HEK293 (cell line): Measurements from ENCODE around the gene NTNG1.
"Not testable (repeated sequence)": the region's sequence is repeated elsewhere in the genome, so short reads cannot be mapped to it uniquely, and the experiment has no call there.

Experiments
- CTCF ChIA-PET: fragments of 350-600 bp; formaldehyde crosslinking; extraction: SDS; loops from one replicate; lab custom pipeline; 2021; ENCODE audit warnings: antibody characterized with exemption; lab: Yijun Ruan, JAX
- POLR2A ChIA-PET: fragments of 300-600 bp; formaldehyde crosslinking; extraction: SDS; loops from one replicate; lab custom pipeline; 2020; ENCODE audit warnings: antibody characterized with exemption, inconsistent platforms; lab: Yijun Ruan, JAX
- H3K27ac ChIP-seq: fragments of 200-500 bp; sonication (Bioruptor generic); 2 replicates; pipeline ENCODE4 v1.5.1; 2014; ENCODE audit warnings: low read depth, low read length, control low read depth, inconsistent platforms; ENCODE audit errors: extremely low read depth
- H3K36me3 ChIP-seq, 2 experiments: fragments of 200-500 bp in 1 of 2; sonication (Bioruptor generic) in 1 of 2; 1 replicate in 1 of 2; 2 replicates in 1 of 2; pipeline ENCODE4 v1.5.1; 2014 to 2017; ENCODE audit warnings: inconsistent platforms in 2 of 2, low read length in 2 of 2; ENCODE audit not compliant: control insufficient read depth in 2 of 2, insufficient read depth in 1 of 2
- H3K4me1 ChIP-seq: fragments of 200-500 bp; sonication (Bioruptor generic); 2 replicates; pipeline ENCODE4 v1.5.1; 2014; ENCODE audit warnings: mild to moderate bottlenecking, low read length, inconsistent platforms; ENCODE audit not compliant: control insufficient read depth, insufficient read depth
- H3K4me3 ChIP-seq: 2 replicates; pipeline ENCODE4 v1.5.1; 2011; ENCODE audit warnings: low read depth, mild to moderate bottlenecking, control low read depth, low read length, moderate library complexity
- H3K9me3 ChIP-seq: fragments of 200-500 bp; sonication (Bioruptor generic); 2 replicates; pipeline ENCODE4 v1.5.1; 2014; ENCODE audit warnings: low read depth, low read length, inconsistent platforms; ENCODE audit not compliant: control insufficient read depth, insufficient read depth
- AEBP2 ChIP-seq: fragments of 450-650 bp; formaldehyde crosslinking; IDR thresholded peaks from 2 replicates; pipeline ENCODE4 v1.5.1; 2016; ENCODE audit warnings: missing biosample characterization, missing genetic modification characterization, borderline replicate concordance
- EGR2 ChIP-seq: fragments of 450-650 bp; formaldehyde crosslinking; IDR thresholded peaks from 2 replicates; pipeline ENCODE4 v1.5.1; 2016; ENCODE audit warnings: low read depth, missing biosample characterization, missing genetic modification characterization
- HOXC10 ChIP-seq: sonication (generic); formaldehyde crosslinking; IDR thresholded peaks from 2 replicates; pipeline ENCODE4 v1.8.1; 2023; ENCODE audit warnings: mild to moderate bottlenecking, missing genetic modification reagents
- KLF16 ChIP-seq: fragments of 450-650 bp; formaldehyde crosslinking; IDR thresholded peaks from 2 replicates; pipeline ENCODE4 v1.5.1; 2017; ENCODE audit warnings: missing biosample characterization, missing genetic modification characterization
- MZF1 ChIP-seq: fragments of 450-650 bp; formaldehyde crosslinking; IDR thresholded peaks from 2 replicates; pipeline ENCODE4 v1.5.1; 2017; ENCODE audit warnings: missing biosample characterization, missing genetic modification characterization, borderline replicate concordance
- WT1 ChIP-seq: fragments of 450-650 bp; formaldehyde crosslinking; IDR thresholded peaks from 2 replicates; pipeline ENCODE4 v1.5.1; 2016; ENCODE audit warnings: missing biosample characterization, missing genetic modification characterization
- ZBTB1 ChIP-seq: fragments of 450-650 bp; formaldehyde crosslinking; IDR thresholded peaks from 2 replicates; pipeline ENCODE4 v1.5.1; 2016; ENCODE audit warnings: missing biosample characterization, missing genetic modification characterization
- ZBTB6 ChIP-seq: fragments of 450-650 bp; formaldehyde crosslinking; IDR thresholded peaks from 2 replicates; pipeline ENCODE4 v1.5.1; 2017; ENCODE audit warnings: missing biosample characterization, missing genetic modification characterization
- ZFHX2 ChIP-seq: fragments of 450-650 bp; formaldehyde crosslinking; conservative IDR thresholded peaks from 2 replicates; pipeline ENCODE4 v1.5.1; 2016; ENCODE audit warnings: missing biosample characterization, missing genetic modification characterization
- ZFP37 ChIP-seq: fragments of 450-650 bp; formaldehyde crosslinking; IDR thresholded peaks from 2 replicates; pipeline ENCODE4 v1.5.1; 2016; ENCODE audit warnings: missing biosample characterization, missing genetic modification characterization
- ZFP41 ChIP-seq: fragments of 450-650 bp; formaldehyde crosslinking; IDR thresholded peaks from 2 replicates; pipeline ENCODE4 v1.5.1; 2016; ENCODE audit warnings: missing biosample characterization, missing genetic modification characterization, borderline replicate concordance
- ZNF121 ChIP-seq: fragments of 450-650 bp; formaldehyde crosslinking; IDR thresholded peaks from 2 replicates; pipeline ENCODE4 v1.5.1; 2016; ENCODE audit warnings: missing biosample characterization, missing genetic modification characterization
- ZNF155 ChIP-seq: fragments of 450-650 bp; formaldehyde crosslinking; IDR thresholded peaks from 2 replicates; pipeline ENCODE4 v1.5.1; 2016; ENCODE audit warnings: missing biosample characterization, missing genetic modification characterization
- ZNF19 ChIP-seq: fragments of 450-650 bp; formaldehyde crosslinking; IDR thresholded peaks from 2 replicates; pipeline ENCODE4; 2016; ENCODE audit warnings: missing biosample characterization, missing genetic modification characterization, low read depth
- ZNF221 ChIP-seq: fragments of 450-650 bp; formaldehyde crosslinking; IDR thresholded peaks from 2 replicates; pipeline ENCODE4 v1.5.1; 2017; ENCODE audit warnings: missing biosample characterization, missing genetic modification characterization, borderline replicate concordance
- ZNF23 ChIP-seq: fragments of 450-650 bp; formaldehyde crosslinking; IDR thresholded peaks from 2 replicates; pipeline ENCODE4 v1.5.1; 2016; ENCODE audit warnings: missing biosample characterization, missing genetic modification characterization, borderline replicate concordance
- ZNF302 ChIP-seq: fragments of 450-650 bp; formaldehyde crosslinking; IDR thresholded peaks from 2 replicates; pipeline ENCODE4 v1.5.1; 2016; ENCODE audit warnings: missing biosample characterization, missing genetic modification characterization, low read depth
- ZNF324 ChIP-seq: fragments of 450-650 bp; formaldehyde crosslinking; IDR thresholded peaks from 2 replicates; pipeline ENCODE4 v1.5.1; 2016; ENCODE audit warnings: missing biosample characterization, missing genetic modification characterization
- ZNF501 ChIP-seq: fragments of 450-650 bp; formaldehyde crosslinking; IDR thresholded peaks from 2 replicates; pipeline ENCODE4 v1.5.1; 2016; ENCODE audit warnings: missing biosample characterization, missing genetic modification characterization
- ZNF585B ChIP-seq: fragments of 450-650 bp; formaldehyde crosslinking; IDR thresholded peaks from 2 replicates; pipeline ENCODE4 v1.5.1; 2016; ENCODE audit warnings: missing biosample characterization, missing genetic modification characterization
- ZNF654 ChIP-seq: fragments of 450-650 bp; formaldehyde crosslinking; IDR thresholded peaks from 2 replicates; pipeline ENCODE4 v1.5.1; 2016; ENCODE audit warnings: low read depth, missing biosample characterization, missing genetic modification characterization
- ZNF677 ChIP-seq: fragments of 450-650 bp; IDR thresholded peaks from 2 replicates; pipeline ENCODE4 v1.5.0; 2018; ENCODE audit warnings: missing biosample characterization, mild to moderate bottlenecking, missing genetic modification characterization, moderate library complexity
- ZNF701 ChIP-seq: fragments of 450-650 bp; formaldehyde crosslinking; IDR thresholded peaks from 2 replicates; pipeline ENCODE4 v1.5.1; 2016; ENCODE audit warnings: missing biosample characterization, missing genetic modification characterization
- ZNF704 ChIP-seq: fragments of 450-650 bp; formaldehyde crosslinking; IDR thresholded peaks from 2 replicates; pipeline ENCODE4 v1.5.1; 2016; ENCODE audit warnings: missing biosample characterization, missing genetic modification characterization
- ZSCAN18 ChIP-seq: fragments of 450-650 bp; formaldehyde crosslinking; IDR thresholded peaks from 2 replicates; pipeline ENCODE4 v1.5.1; 2016; ENCODE audit warnings: missing biosample characterization, missing genetic modification characterization
- ZSCAN30 ChIP-seq: fragments of 450-650 bp; IDR thresholded peaks from 2 replicates; pipeline ENCODE4 v1.5.1; 2018; ENCODE audit warnings: missing biosample characterization, mild to moderate bottlenecking, missing genetic modification characterization, moderate library complexity
- ZSCAN4 ChIP-seq: fragments of 450-650 bp; formaldehyde crosslinking; IDR thresholded peaks from 2 replicates; pipeline ENCODE4 v1.5.1; 2017; ENCODE audit warnings: missing biosample characterization, missing genetic modification characterization

The NTNG1 gene

GRCh38 chr1:107091418-107091817, 49.4 kb upstream of the NTNG1 start:
- ChIA-PET CTCF (no interaction called here), POLR2A (no interaction called here)
- Histone ChIP-seq H3K36me3 (no peaks in the 10 kb centered on the region), H3K4me3 (no peak overlapping the region), H3K4me1 (no peaks in the 10 kb centered on the region), H3K27ac (no peak overlapping the region), H3K9me3 (no peaks in the 10 kb centered on the region)
- TF ChIP-seq WT1 (tag by site-specific recombination) (no peak), ZSCAN30 (tag by site-specific recombination) (no peak), ZSCAN18 (tag by site-specific recombination) (no peak), MZF1 (tag by site-specific recombination) (no peak), ZNF501 (tag by site-specific recombination) (no peak), ZNF324 (tag by site-specific recombination) (no peak), ZNF121 (no peak), ZNF155 (tag by site-specific recombination) (no peak), ZNF704 (tag by site-specific recombination) (no peak), ZFP41 (tag by site-specific recombination) (no peak), HOXC10 (CRISPR knock-in tag) (no peak), ZNF701 (no peak)

- H3K27ac ChIP-seq, H3K9me3 ChIP-seq, H3K4me1 ChIP-seq, CTCF ChIA-PET, H3K4me3 ChIP-seq, H3K36me3 ChIP-seq, POLR2A ChIA-PET: not testable (repeated sequence)
- TF ChIP-seq ZFHX2 (tag by site-specific recombination), result peak; percentile 57
- TF ChIP-seq EGR2, result peak; percentile 52; the same call in 1 of the 2 replicates
Observed at GRCh38 chr1:107093395-107093794, 47.4 kb upstream of the NTNG1 start.

- Histone ChIP-seq H3K9me3 (no peaks in the 10 kb centered on the region), H3K4me3 (no peak overlapping the region), H3K4me1 (no peaks in the 10 kb centered on the region), H3K36me3 (no peaks in the 10 kb centered on the region), H3K27ac (no peak overlapping the region)
- ChIA-PET CTCF (no interaction called here), POLR2A (no interaction called here)
- no peak for TF ChIP-seq ZSCAN4 (tag by site-specific recombination)
- no peak for TF ChIP-seq ZNF654 (tag by site-specific recombination)
- no peak for TF ChIP-seq ZNF19
- no peak for TF ChIP-seq ZNF324 (tag by site-specific recombination)
- no peak for TF ChIP-seq ZNF23 (tag by site-specific recombination)
- no peak for TF ChIP-seq ZNF585B (tag by site-specific recombination)
- no peak for TF ChIP-seq ZFP37 (tag by site-specific recombination)
- no peak for TF ChIP-seq AEBP2 (tag by site-specific recombination)
- TF ChIP-seq ZNF677, result no peak
- TF ChIP-seq ZBTB6 (tag by site-specific recombination), result no peak
- no peak for TF ChIP-seq ZSCAN30 (tag by site-specific recombination)
- no peak for TF ChIP-seq ZNF302 (tag by site-specific recombination)
- TF ChIP-seq KLF16, result no peak
- no peak for TF ChIP-seq ZNF155 (tag by site-specific recombination)
- TF ChIP-seq ZBTB1 (tag by site-specific recombination), result no peak
- no peak for TF ChIP-seq ZNF221 (tag by site-specific recombination)
Observed at GRCh38 chr1:107095647-107096046, 45.2 kb upstream of the NTNG1 start.
